COLO668 (cell line): ENCODE data around the gene BCL2L11.

Experiments
- DNase-seq: peaks from one replicate; lab custom pipeline; 2025; ENCODE audit not compliant: unreplicated experiment; lab: John Stamatoyannopoulos, UW

Gene BCL2L11

GRCh38 chr2:111167076-111167862, 46.6 kb downstream of the BCL2L11 start:
- no peak for DNase-seq

GRCh38 chr2:111167863-111168162, 47.1 kb downstream of the BCL2L11 start:
- no peak for DNase-seq

DNA sequence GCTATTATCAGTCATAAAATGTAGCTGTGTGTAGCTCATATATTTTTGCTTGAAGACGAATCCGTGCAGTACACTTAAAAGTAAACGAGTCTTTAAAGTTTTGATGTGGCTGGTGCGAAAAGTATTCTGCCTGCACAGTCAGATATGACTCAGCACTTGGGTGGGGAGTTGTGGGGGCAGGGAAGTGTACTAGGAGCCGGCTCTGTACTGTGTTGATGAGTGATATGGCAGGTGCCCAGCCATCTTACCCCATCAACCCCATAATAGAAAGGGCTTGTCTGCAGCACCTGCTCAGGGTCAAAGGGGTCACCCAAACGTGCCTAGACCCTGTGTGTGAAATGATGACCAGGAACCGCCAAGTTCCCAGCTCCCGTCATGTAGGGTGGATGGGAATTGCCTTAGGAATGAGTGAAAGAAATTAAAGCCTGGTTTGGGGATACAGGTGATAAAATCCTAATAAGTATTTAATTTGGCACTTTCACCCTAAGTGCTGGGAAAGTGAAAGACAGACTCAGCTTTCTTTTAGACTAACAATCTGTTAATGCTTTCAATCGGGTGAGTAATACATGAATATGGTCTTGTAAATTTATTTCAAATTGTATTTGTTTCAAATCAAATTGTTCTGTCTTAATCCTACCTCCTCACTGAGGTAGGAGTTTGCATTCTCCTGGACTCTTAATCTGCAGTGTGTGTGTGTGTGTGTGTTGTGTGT, 48.0 kb downstream of the BCL2L11 start:
- peak; percentile 23 for DNase-seq

GRCh38 chr2:111169268-111169667, 48.6 kb downstream of the BCL2L11 start:
- no peak for DNase-seq

DNA sequence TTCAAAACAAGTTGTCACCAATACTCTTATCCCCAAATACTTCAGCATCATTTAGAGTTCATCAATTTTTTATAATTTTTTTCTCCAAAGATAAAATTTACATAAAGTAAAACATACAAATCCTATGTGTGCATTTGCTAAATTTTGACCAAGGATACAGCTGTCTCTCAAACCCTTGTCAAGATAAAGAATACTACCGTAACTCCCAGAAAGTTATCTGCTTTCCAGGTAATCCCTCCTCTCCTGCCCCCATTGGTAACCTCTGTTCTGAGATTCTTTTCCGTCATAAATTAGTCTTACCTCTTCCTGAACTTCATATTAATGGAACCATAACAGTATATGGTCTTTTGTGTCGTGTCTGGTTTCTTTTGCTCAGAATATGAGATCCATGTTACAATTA, 49.2 kb downstream of the BCL2L11 start:
- no peak for DNase-seq

DNA sequence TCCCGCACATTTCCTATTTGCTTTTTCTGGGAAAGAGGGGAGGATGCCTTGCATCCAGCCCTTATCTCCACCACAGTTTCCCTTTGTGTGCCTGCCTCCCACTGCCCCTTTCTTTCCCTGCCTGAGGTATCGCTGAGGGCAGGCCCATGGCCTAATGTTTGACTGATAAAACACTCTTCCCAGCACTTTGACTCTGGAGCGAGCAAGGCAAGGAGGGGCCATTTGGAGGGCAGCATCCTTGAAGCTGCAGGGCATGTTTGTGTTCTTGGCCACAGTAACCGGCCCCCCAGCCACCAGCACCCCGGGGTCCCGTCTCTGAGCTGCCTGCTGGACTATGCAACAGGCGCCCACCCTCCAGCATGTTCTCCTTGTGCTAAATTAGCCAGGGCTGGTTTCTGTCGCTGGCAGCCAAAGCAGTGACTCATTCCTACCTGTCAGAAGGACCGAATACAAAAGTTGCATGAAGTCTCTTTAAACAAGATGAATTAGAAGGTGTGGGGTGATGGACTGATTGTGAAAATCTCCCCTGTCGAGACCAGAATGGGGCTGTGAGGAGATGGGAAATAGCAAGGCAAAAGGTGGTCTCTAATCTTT, 50.7 kb downstream of the BCL2L11 start:
- no peak for DNase-seq

DNA sequence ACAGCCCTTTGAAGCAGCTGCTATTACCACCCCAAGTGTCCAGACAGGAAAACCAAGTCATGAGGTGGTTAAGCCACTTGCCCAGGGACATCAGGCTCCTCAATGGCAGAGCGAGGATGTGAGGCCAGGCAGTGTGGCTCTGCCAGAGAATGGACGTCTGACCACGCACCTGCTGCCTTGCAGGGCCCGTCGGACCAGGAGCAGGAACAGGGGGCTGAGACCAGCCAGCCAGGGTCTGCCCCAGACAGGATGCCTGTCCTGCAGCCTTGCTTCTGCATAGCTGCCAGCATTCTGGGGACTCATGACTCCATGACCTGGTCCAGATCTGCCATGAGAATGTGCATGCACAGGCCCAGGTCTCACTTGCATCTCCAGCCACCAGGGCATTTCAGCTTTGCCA, 52.0 kb downstream of the BCL2L11 start:
- no peak for DNase-seq

DNA sequence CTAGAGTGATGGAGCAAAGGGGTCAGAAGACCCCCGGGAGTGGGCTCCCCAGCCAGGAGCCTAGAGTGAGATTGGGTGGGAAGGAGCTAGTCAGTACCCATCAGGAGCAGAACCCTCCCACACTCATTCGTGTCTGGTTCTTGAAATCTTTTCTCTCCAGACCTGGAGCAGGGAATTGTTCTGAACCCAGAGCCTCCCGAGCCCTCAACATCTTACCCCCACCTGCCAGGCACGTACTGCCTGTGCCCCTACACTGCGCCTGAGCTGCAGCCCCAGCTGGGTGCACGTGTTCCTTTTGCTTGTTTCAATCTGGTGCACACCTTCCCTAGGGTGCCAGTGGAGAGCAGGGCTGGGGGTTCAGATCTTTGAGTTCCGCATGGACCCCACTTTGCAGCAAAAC, 52.6 kb downstream of the BCL2L11 start:
- DNase-seq = no peak

DNA sequence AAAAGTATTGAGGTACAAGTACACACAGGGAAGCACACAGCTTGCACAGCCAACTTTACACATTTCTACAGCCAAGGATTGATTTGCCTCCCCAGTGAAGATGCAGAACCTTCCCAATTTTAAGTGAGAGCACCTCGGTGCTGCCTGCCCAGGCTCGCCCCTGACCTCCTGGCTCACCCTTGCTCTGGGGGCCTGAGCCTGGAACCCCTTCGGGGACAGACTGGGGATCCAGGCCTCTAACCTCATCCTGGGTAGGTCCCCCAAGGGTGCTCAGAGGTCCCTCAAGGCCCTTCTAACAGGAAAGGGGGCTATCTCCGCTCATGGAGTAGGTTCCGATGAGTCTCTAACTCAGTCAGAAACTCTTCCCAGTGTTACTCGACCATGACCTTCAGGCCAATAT, 53.1 kb downstream of the BCL2L11 start:
- no peak for DNase-seq

DNA sequence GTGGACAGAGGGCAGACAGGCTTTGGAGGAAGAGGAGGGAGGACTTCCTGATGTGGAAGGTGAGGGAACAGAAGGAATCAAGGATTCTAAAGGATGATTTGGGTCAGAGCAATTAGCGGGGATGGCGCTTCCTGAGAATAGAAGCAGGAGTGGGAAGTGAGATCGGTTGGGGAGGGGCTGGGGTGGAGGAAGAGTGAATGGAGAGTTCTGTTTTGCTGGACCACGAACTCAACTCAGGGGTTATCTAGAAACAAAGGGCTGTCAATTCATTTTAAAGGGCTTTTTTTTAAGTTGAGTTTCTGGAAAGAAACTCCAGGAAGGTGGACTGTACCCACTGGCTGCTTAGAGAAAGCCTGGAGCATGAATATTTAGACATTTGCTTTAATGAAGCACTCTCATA, 54.9 kb downstream of the BCL2L11 start:
- DNase-seq = no peak

- no peak for DNase-seq
These were observed 55.7 kb downstream of the BCL2L11 start for GRCh38 chr2:111176388-111176787.

GRCh38 chr2:111176867-111177266, 56.2 kb downstream of the BCL2L11 start:
- DNase-seq = no peak

- no peak for DNase-seq
These were observed 57.6 kb downstream of the BCL2L11 start for GRCh38 chr2:111178296-111178695.

DNA sequence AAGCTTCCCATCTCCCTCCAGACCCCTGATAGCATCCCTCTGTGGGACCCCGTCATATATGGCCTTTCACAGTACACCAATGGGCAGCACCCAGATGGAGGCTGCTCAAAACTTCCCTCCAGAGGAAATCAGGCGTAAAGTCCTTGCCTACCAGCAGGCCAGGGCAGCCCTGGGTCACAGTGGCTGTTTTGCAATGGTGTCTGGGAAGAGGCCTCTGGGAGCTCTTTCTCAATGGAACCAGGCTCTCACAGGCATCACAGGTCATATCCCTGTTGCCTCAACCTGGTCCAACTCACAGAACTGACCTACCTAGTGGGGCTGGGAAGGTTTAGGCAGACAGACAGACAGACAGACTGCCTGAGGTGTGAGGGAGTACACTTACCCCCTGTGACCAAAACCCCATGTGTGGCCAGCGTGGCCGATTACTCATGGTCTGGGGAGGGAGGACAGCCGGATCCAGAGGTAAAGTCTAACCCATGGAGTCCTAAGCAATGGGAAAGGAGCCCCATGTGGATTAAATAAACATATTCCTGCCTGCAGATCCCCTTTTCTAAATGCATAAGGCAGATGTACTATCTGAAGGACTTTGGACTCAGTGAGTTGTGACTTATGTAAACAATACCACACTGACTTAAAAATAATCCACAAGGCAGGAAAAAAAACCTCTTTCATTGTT, 58.2 kb downstream of the BCL2L11 start:
- peak; percentile 51 for DNase-seq

DNA sequence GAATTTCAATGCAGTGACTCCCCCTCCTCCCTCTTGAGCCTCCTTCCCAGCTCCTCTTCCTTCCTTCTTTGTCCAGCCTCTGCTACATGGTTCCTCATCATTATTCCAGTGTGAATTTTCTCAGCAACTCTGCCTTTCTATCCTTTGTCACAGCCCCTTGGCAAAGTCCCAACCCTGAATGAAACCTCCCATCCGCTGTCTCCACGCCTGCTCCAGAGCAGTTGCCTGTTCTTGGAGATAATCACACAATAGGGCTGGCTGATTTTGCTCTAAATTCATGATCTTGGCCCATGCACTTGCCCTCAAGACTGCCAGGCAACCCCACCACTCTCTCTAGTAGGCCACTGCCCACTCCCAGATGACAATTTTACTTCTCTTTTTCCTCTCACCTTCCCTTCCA, 61.4 kb downstream of the BCL2L11 start:
- DNase-seq = no peak

GRCh38 chr2:111182740-111183139, 62.0 kb downstream of the BCL2L11 start:
- no peak for DNase-seq

GRCh38 chr2:111184725-111185310, 64.1 kb downstream of the BCL2L11 start:
- no peak for DNase-seq

GRCh38 chr2:111185361-111186022, 64.8 kb downstream of the BCL2L11 start:
- DNase-seq = peak; percentile 55

- no peak for DNase-seq
These were observed 65.5 kb downstream of the BCL2L11 start for GRCh38 chr2:111186121-111186715.

GRCh38 chr2:111186933-111187332, 66.2 kb downstream of the BCL2L11 start:
- DNase-seq = no peak

GRCh38 chr2:111188681-111189080, 68.0 kb downstream of the BCL2L11 start:
- DNase-seq = no peak
